ENCODE results near the gene SLC35G6. TPM values are rescaled to one million over a fixed set of nuclear protein-coding genes. Genes with fewer than 3 reads are reported as not detected.

The SLC35G6 gene
- total RNA-seq, 6 experiments from 2014 or later = not detected

- no peak for DNase-seq
- H3K9me3 Mint-ChIP-seq = no peaks in the 10 kb centered on the region; the same call in 1 of the 2 replicates
- peaks cover 22% of the 10 kb centered on the region for H3K27me3 Mint-ChIP-seq (ENCODE audit: insufficient read depth)
- H3K4me3 Mint-ChIP-seq = no peak overlapping the region
- no peak overlapping the region for H3K27ac Mint-ChIP-seq
- TF ChIP-seq CTCF (IDR thresholded peaks at IDR 0.05) = no peak
- peaks cover 33% of the 10 kb centered on the region for H3K4me1 Mint-ChIP-seq (ENCODE audit: low read depth)
- H3K36me3 Mint-ChIP-seq (ENCODE audit: low read depth) = no peaks in the 10 kb centered on the region
Observed at GRCh38 chr17:7448461-7448860, 32.8 kb upstream of the SLC35G6 start.

- DNase-seq = no peak
- Mint-ChIP-seq H3K9me3 (no peaks in the 10 kb centered on the region; the same call in 1 of the 2 replicates), H3K36me3 (ENCODE audit: low read depth) (peaks cover 12% of the 10 kb centered on the region)
Observed at GRCh38 chr17:7459961-7460545, 21.2 kb upstream of the SLC35G6 start.

GRCh38 chr17:7460850-7461660 lies 20.2 kb upstream of the SLC35G6 start:
- H3K9me3 Mint-ChIP-seq = no peaks in the 10 kb centered on the region
- DNase-seq = no peak
- TF ChIP-seq CTCF (IDR thresholded peaks at IDR 0.05) = no peak
- no peak overlapping the region for H3K4me3 Mint-ChIP-seq
- H3K27ac Mint-ChIP-seq = no peak overlapping the region
- H3K36me3 Mint-ChIP-seq (ENCODE audit: low read depth) = peaks cover 16% of the 10 kb centered on the region
- peaks cover 2% of the 10 kb centered on the region; the same call in 1 of the 2 replicates for H3K27me3 Mint-ChIP-seq (ENCODE audit: insufficient read depth)
- H3K4me1 Mint-ChIP-seq (ENCODE audit: low read depth) = no peaks in the 10 kb centered on the region

More at GRCh38 chr17:7459961-7460545, 21.2 kb upstream of the SLC35G6 start:
- H3K27me3 Mint-ChIP-seq (ENCODE audit: insufficient read depth) = peaks cover 11% of the 10 kb centered on the region
- peaks cover 5% of the 10 kb centered on the region for H3K4me1 Mint-ChIP-seq (ENCODE audit: low read depth)
- no peak for TF ChIP-seq CTCF (IDR thresholded peaks at IDR 0.05)
- no peak overlapping the region for H3K4me3 Mint-ChIP-seq
- no peak overlapping the region; the same call in 1 of the 2 replicates for H3K27ac Mint-ChIP-seq

- no peaks in the 10 kb centered on the region for H3K9me3 Mint-ChIP-seq
- H3K4me1 Mint-ChIP-seq (ENCODE audit: low read depth) = peaks cover 11% of the 10 kb centered on the region
- peaks cover 2% of the 10 kb centered on the region; the same call in 1 of the 2 replicates for H3K27me3 Mint-ChIP-seq (ENCODE audit: insufficient read depth)
- H3K36me3 Mint-ChIP-seq (ENCODE audit: low read depth) = peaks cover 16% of the 10 kb centered on the region
- no peak for DNase-seq
- no peak for TF ChIP-seq CTCF (IDR thresholded peaks at IDR 0.05)
- no peak overlapping the region for H3K27ac Mint-ChIP-seq
- no peak overlapping the region for H3K4me3 Mint-ChIP-seq
Observed at GRCh38 chr17:7462474-7463371, 18.5 kb upstream of the SLC35G6 start.

GRCh38 chr17:7463372-7463846 lies 17.8 kb upstream of the SLC35G6 start:
- no peaks in the 10 kb centered on the region for H3K9me3 Mint-ChIP-seq
- no peak for TF ChIP-seq CTCF (IDR thresholded peaks at IDR 0.05)
- peaks cover 16% of the 10 kb centered on the region for H3K36me3 Mint-ChIP-seq (ENCODE audit: low read depth)
- no peak overlapping the region for H3K27ac Mint-ChIP-seq
- no peak for DNase-seq
- H3K4me1 Mint-ChIP-seq (ENCODE audit: low read depth) = peaks cover 11% of the 10 kb centered on the region
- H3K27me3 Mint-ChIP-seq (ENCODE audit: insufficient read depth) = peaks cover 2% of the 10 kb centered on the region; the same call in 1 of the 2 replicates
- H3K4me3 Mint-ChIP-seq = no peak overlapping the region
